WTC11 (cell line): ENCODE measurements around the gene TTL.
"Not testable (repeated sequence)": the region's sequence is repeated elsewhere in the genome, so short reads cannot be mapped to it uniquely, and the experiment has no call there.

Experiments used
- NR2C2 ChIP-seq: sonication (generic); formaldehyde crosslinking; IDR thresholded peaks from 2 replicates; pipeline ENCODE4 v1.8.0; 2022; ENCODE audit warnings: mild to moderate bottlenecking, missing genetic modification reagents
- ZNF138 ChIP-seq: sonication (generic); formaldehyde crosslinking; conservative IDR thresholded peaks from 2 replicates; pipeline ENCODE4 v1.8.1; 2022; ENCODE audit warnings: mild to moderate bottlenecking, moderate library complexity, missing genetic modification reagents
- TF ChIP-seq, protein P1 (sequence below): sonication (generic); formaldehyde crosslinking; IDR thresholded peaks from 2 replicates; pipeline ENCODE4 v1.8.0; 2022; ENCODE audit warnings: mild to moderate bottlenecking, missing genetic modification reagents

DNA sequence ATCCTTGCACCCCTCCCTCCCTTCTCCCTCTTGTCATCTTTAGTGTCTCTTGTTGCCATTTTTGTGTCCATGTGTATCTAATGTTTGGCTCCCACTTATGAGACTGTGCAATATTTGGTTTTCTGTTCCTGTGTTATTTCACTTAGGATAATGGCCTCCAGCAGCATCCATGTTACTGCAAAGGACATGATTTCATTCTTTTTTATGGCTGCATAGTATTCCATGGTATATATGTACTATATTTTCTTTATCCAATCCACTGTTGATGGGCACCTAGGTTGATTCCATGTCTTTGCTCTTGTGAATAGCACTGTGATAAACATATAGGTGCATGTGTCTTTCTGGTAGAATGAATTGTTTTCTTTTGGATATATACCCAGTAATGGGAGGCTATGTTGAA, 54.7 kb downstream of the TTL start:
- TF ChIP-seq ZNF138, NR2C2 (CRISPR knock-in tag): not testable (repeated sequence)
- TF ChIP-seq, protein P1, sequence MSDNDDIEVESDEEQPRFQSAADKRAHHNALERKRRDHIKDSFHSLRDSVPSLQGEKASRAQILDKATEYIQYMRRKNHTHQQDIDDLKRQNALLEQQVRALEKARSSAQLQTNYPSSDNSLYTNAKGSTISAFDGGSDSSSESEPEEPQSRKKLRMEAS (CRISPR knock-in tag) = not testable (repeated sequence)
